Suprapubic skin (tissue), 3 donors: Measurements from ENCODE around the gene NAE1.

ENCODE experiments used
- EP300 ChIP-seq: sonication (generic); formaldehyde crosslinking; IDR thresholded peaks from one replicate; pipeline ENCODE4 v1.6.1; 2017; ENCODE audit warnings: antibody characterized with exemption
- TF ChIP-seq, protein P1 (sequence below), 2 donors: fragments of 200-600 bp in 1 of 2; fragments of 450-650 bp in 1 of 2; sonication (generic) in 1 of 2; IDR thresholded peaks; one replicate each; pipeline ENCODE4 v1.5.1; 2016 to 2019; ENCODE audit warnings: antibody characterized with exemption in 2 of 2, mild to moderate bottlenecking in 1 of 2, moderate library complexity in 1 of 2

DNA sequence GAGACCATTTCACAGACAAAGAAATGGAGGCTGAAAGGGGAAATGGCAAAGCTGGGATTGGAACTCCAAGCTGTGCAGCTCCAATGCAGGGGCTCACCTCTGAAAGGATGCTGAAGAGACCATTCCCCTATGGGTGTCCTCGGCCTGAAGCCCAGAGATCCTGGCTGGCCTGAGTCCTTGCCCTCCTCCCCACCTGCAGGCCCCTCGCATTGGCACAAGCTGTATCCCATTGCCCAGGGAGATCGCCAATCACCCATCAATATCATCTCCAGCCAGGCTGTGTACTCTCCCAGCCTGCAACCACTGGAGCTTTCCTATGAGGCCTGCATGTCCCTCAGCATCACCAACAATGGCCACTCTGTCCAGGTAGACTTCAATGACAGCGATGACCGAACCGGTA is 16.1 kb upstream of the NAE1 start:
- TF ChIP-seq EP300, result no peak
- TF ChIP-seq, protein P1, sequence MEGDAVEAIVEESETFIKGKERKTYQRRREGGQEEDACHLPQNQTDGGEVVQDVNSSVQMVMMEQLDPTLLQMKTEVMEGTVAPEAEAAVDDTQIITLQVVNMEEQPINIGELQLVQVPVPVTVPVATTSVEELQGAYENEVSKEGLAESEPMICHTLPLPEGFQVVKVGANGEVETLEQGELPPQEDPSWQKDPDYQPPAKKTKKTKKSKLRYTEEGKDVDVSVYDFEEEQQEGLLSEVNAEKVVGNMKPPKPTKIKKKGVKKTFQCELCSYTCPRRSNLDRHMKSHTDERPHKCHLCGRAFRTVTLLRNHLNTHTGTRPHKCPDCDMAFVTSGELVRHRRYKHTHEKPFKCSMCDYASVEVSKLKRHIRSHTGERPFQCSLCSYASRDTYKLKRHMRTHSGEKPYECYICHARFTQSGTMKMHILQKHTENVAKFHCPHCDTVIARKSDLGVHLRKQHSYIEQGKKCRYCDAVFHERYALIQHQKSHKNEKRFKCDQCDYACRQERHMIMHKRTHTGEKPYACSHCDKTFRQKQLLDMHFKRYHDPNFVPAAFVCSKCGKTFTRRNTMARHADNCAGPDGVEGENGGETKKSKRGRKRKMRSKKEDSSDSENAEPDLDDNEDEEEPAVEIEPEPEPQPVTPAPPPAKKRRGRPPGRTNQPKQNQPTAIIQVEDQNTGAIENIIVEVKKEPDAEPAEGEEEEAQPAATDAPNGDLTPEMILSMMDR (IDR thresholded peaks at IDR 0.05), result no peak
